Heart left ventricle (tissue), 16 donors: Measurements from ENCODE around the gene ITSN1. TPM values are rescaled to one million over a fixed set of nuclear protein-coding genes. Genes with fewer than 3 reads are reported as not detected.

Source experiments
- ATAC-seq, 4 donors: fragments of 200-7000 bp; cut with Tn5 transposase; one replicate each; pipeline ENCODE4 v1.9.1; 2020 to 2022; ENCODE audit warnings: moderate library complexity in 4 of 4, mild to moderate bottlenecking in 3 of 4, moderate number of reproducible peaks in 1 of 4
- DNase-seq, 5 donors: peaks; one replicate each; pipeline ENCODE4 v3.0.0-alpha.2; 2020
- H3K27ac ChIP-seq, 12 donors: fragments of 200-600 bp; sonication (generic) in 4 of 12; one replicate each; pipeline versions ENCODE4 v1.5.0 to v1.8.0; 2016 to 2022; ENCODE audit warnings: mild to moderate bottlenecking in 2 of 12
- H3K27me3 ChIP-seq, 9 donors: fragments of 200-600 bp; sonication (generic) in 2 of 9; one replicate each; pipeline versions ENCODE4 v1.5.1 to v1.8.0; 2016 to 2022; ENCODE audit warnings: mild to moderate bottlenecking in 3 of 9
- H3K36me3 ChIP-seq, 9 donors: fragments of 200-600 bp; sonication (generic) in 2 of 9; one replicate each; pipeline versions ENCODE4 v1.5.0 to v1.8.0; 2018 to 2022; ENCODE audit warnings: mild to moderate bottlenecking in 2 of 9
- H3K4me1 ChIP-seq, 12 donors: fragments of 200-600 bp; sonication (generic) in 4 of 12; one replicate each; pipeline versions ENCODE4 v1.5.0 to v1.8.0; 2016 to 2022; ENCODE audit warnings: mild to moderate bottlenecking in 3 of 12
- H3K4me3 ChIP-seq, 12 donors: fragments of 200-600 bp; sonication (generic) in 4 of 12; one replicate each; pipeline versions ENCODE4 v1.5.0 to v1.8.0; 2017 to 2022; ENCODE audit warnings: mild to moderate bottlenecking in 9 of 12, moderate library complexity in 4 of 12
- H3K9me3 ChIP-seq, 12 donors: fragments of 200-600 bp; sonication (generic) in 4 of 12; one replicate each; pipeline versions ENCODE4 v1.5.0 to v1.8.0; 2016 to 2022; ENCODE audit warnings: mild to moderate bottlenecking in 1 of 12
- POLR2A ChIP-seq, 2 donors: fragments of 450-650 bp; IDR thresholded peaks; one replicate each; pipeline ENCODE4 v1.6.1; 2017; ENCODE audit warnings: antibody characterized with exemption in 2 of 2, mild to moderate bottlenecking in 2 of 2, moderate library complexity in 2 of 2
- WGBS, 4 donors: extraction: QIAGEN DNeasy Blood & Tissue Kit in 2 of 4; methylation state at CpG; one replicate each; pipeline versions ENCODE4 v1.1.5 to v1.1.7; 2013 to 2018; 5-methylcytosine and 5-hydroxymethylcytosine counted together
- intact Hi-C, 10 donors: fragments of 100-400 bp; cut with DNase I; formaldehyde crosslinking; loops; one replicate each; pipeline versions ENCODE4 v1.11.1 to v1.14.2; 2022
- polyA plus RNA-seq, 2 donors: library from polyadenylated mRNA; stranded (reverse); fragments of 200-250 nt; gene quantifications; one replicate each; pipeline ENCODE4 v1.2.3, GENCODE V29; 2013
- total RNA-seq, 9 donors: library from RNA; depleted of rRNA in 2 of 9; stranded (reverse); fragments of >200 nt in 2 of 9; fragmentation: NEBNext Ultra II Directional in 3 of 9; extraction: Animal tissue kit (Norgen Biotek cat#: 25700) in 3 of 9; gene quantifications; one replicate each; pipeline versions ENCODE4 v1.1.0 to v1.2.4, GENCODE V29; 2016 to 2023
- TF ChIP-seq, protein P1 (sequence below), 12 donors: fragments of 200-600 bp; sonication (generic) in 4 of 12; IDR thresholded peaks; one replicate each; pipeline versions ENCODE4 v1.5.0 to v1.8.0; 2018 to 2022; ENCODE audit warnings: antibody characterized with exemption in 12 of 12, mild to moderate bottlenecking in 5 of 12
- donor health status: ischemic (EF 13 %, LVEDD 7.1; RV severe dilation, severe dysfunction).
- donor health status: healthy with polysubstance abuse.
- donor health status: DM: no; HTN: yes; CAD: no.
- donor health status: DM: no; HTN: no; CAD: no.
- donor health status: ischemic (EF 25% LVEDD 6.9; RV normal size, moderate dysfunction).
- donor health status: ischemic (EF 25% LVEDD 5.7; RV mildly dilated, moderate dysfunction).
- donor health status: healthy.
- donor health status: DM: yes; HTN: yes; CAD: no.
- donor health status: ischemic (EF 35%, LVEDD 5.7; RV mildly dilated, moderate dysfunction).
- donor health status: nonischemic (EF 11% LVEDD 7.7; RV severe dilation, severe dysfunction).
- donor health status: DM: yes; HTN: yes; CAD: no.
- donor health status: PGD.
- donor health status: ischemic (EF 29% LVEDD 5.4; RV normal size, mild dysfunction).
- donor health status: nonischemic (EF 23%, LVEDD 6.1; RV moderate dilation, normal function).

Gene ITSN1
- total and polyA plus RNA-seq, 11 donors = 17.2 to 51.5 (median 34.0) TPM

DNA sequence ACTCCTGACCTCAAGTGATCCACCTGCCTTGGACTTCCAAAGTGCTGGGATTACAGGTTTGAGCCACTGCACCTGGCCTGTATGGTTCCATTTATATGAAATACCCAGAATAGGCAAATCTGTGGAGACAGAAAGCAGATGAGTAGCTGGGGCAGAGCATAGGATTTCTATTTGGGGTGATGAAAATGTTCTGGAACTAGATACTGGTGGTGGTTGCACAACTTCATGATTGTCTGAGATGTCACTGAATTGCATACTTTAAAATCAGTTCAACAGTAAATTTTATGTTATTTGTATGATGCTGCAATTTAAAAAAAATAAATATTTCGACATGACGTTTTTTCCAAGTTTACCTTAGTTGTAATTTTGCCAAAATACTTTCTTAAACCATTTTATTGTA, 23.9 kb downstream of the ITSN1 start:
- 82 to 89% (median 85%) methylated on average over 2 of the region's 2 CpGs for WGBS, 4 donors
- H3K9me3 ChIP-seq = no peaks in the 10 kb centered on the region
- intact Hi-C loops = no loop called here
- no peaks in the 10 kb centered on the region for H3K36me3 ChIP-seq
- peaks cover 0 to 29% (median 13%) of the 10 kb centered on the region in 12 donors for H3K4me1 ChIP-seq
- no peak overlapping the region for H3K4me3 ChIP-seq
- H3K27me3 ChIP-seq = no peaks in the 10 kb centered on the region
- TF ChIP-seq POLR2A (IDR thresholded peaks at IDR 0.05) = no peak
- TF ChIP-seq, protein P1, sequence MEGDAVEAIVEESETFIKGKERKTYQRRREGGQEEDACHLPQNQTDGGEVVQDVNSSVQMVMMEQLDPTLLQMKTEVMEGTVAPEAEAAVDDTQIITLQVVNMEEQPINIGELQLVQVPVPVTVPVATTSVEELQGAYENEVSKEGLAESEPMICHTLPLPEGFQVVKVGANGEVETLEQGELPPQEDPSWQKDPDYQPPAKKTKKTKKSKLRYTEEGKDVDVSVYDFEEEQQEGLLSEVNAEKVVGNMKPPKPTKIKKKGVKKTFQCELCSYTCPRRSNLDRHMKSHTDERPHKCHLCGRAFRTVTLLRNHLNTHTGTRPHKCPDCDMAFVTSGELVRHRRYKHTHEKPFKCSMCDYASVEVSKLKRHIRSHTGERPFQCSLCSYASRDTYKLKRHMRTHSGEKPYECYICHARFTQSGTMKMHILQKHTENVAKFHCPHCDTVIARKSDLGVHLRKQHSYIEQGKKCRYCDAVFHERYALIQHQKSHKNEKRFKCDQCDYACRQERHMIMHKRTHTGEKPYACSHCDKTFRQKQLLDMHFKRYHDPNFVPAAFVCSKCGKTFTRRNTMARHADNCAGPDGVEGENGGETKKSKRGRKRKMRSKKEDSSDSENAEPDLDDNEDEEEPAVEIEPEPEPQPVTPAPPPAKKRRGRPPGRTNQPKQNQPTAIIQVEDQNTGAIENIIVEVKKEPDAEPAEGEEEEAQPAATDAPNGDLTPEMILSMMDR (IDR thresholded peaks at IDR 0.05) = no peak
- H3K27ac ChIP-seq = no peak overlapping the region
- DNase-seq (no peak), ATAC-seq (no peak)

DNA sequence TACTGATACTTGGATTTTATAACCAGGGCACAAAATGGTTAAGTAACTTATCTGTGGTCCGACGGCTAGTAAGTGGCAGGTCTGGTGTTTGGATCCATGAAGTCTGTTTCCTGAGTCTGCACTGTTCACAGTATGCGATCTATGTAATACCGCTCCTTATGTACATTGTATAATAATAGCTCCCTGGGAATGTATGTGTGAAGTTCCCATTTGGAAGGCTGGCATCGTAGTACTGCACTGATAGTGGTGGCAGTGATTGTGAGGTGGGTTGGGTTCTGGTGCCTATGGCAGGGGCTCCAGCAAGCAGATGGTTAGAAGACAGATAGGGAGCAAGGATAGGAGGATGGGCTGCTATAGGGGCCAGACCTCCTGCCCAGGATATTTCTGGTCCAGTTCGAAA, 25.3 kb downstream of the ITSN1 start:
- no peaks in the 10 kb centered on the region for H3K27me3 ChIP-seq
- H3K27ac ChIP-seq = no peak overlapping the region
- TF ChIP-seq POLR2A (IDR thresholded peaks at IDR 0.05) = no peak
- TF ChIP-seq, protein P1 (IDR thresholded peaks at IDR 0.05) = no peak
- no peaks in the 10 kb centered on the region for H3K36me3 ChIP-seq
- DNase-seq (no peak), ATAC-seq (no peak)
- peaks cover 0 to 32% (median 13%) of the 10 kb centered on the region in 12 donors for H3K4me1 ChIP-seq
- no peak overlapping the region for H3K4me3 ChIP-seq
- 41 to 54% (median 47%) methylated on average over 6 of the region's 6 CpGs for WGBS, 4 donors
- no peaks in the 10 kb centered on the region for H3K9me3 ChIP-seq
- intact Hi-C loops = no loop called here

DNA sequence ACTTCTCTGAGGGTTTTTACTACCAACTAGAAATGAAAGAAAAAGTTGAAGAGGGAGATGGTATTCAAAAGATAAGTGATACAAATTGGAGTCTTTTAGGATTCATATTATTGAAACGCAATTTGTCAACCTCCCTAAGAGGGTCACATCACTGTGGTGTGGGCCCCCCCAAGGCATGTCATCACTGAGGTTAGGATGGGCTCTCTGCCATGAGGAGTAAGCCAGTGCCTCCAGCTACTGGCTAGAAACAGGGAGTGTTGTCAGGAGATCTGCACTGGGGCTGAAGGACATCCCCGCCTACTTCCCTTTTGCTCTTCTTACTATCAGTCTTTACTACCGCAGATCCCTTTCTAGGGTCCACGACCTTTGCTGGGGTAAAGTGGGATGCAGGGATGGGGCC, 25.9 kb downstream of the ITSN1 start:
- H3K36me3 ChIP-seq = no peaks in the 10 kb centered on the region
- no peaks in the 10 kb centered on the region for H3K9me3 ChIP-seq
- H3K27ac ChIP-seq = no peak overlapping the region
- no peak for DNase-seq
- ATAC-seq = peak in 2 of 4 donors; percentile 54 to 57
- peaks cover 0 to 37% (median 13%) of the 10 kb centered on the region in 12 donors for H3K4me1 ChIP-seq
- TF ChIP-seq, protein P1 (IDR thresholded peaks at IDR 0.05) = no peak
- no peak for TF ChIP-seq POLR2A (IDR thresholded peaks at IDR 0.05)
- intact Hi-C loops = no loop called here
- WGBS, 4 donors = 43 to 58% (median 49%) methylated on average over 4 of the region's 4 CpGs
- no peaks in the 10 kb centered on the region for H3K27me3 ChIP-seq
- no peak overlapping the region for H3K4me3 ChIP-seq

DNA sequence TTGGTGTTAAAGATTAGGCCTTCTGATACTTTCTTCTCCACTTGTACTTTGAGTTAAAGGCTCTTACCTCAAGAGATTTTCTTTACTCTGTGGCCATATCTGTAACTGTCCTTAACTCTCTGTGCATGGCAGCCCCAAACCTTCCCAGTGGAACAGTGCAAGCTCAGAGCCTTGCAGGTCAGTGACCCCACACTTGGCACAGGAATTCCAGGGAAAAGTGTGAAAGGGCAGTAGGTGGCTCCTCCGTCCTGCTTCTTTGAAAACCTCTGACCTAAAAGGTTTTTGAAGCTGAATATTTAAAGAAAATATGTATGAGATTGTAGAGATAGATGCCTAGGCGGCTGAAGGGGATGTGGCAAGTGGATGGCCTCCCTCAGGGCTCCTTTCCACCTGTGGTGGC, 26.3 kb downstream of the ITSN1 start:
- ATAC-seq (no peak), DNase-seq (no peak)
- H3K27ac ChIP-seq = no peak overlapping the region
- H3K4me3 ChIP-seq = no peak overlapping the region
- no peaks in the 10 kb centered on the region for H3K9me3 ChIP-seq
- no peaks in the 10 kb centered on the region for H3K27me3 ChIP-seq
- no peaks in the 10 kb centered on the region for H3K36me3 ChIP-seq
- WGBS, 4 donors = 87 to 96% (median 93%) methylated on average over 2 of the region's 2 CpGs
- no peak for TF ChIP-seq POLR2A (IDR thresholded peaks at IDR 0.05)
- TF ChIP-seq, protein P1 (IDR thresholded peaks at IDR 0.05) = no peak
- peaks cover 0 to 40% (median 13%) of the 10 kb centered on the region in 12 donors for H3K4me1 ChIP-seq
- intact Hi-C loops = no loop called here
